GM21723 (cell line): ENCODE data around the gene C2CD2.
"Not testable (repeated sequence)": the region's sequence is repeated elsewhere in the genome, so short reads cannot be mapped to it uniquely, and the experiment has no call there.

Experiments
- ATAC-seq: cut with Tn5 transposase; IDR thresholded peaks from one replicate; pipeline ENCODE4 v1.9.1; 2021; ENCODE audit warnings: mild to moderate bottlenecking, moderate library complexity; ENCODE audit not compliant: unreplicated experiment

C2CD2 gene

DNA sequence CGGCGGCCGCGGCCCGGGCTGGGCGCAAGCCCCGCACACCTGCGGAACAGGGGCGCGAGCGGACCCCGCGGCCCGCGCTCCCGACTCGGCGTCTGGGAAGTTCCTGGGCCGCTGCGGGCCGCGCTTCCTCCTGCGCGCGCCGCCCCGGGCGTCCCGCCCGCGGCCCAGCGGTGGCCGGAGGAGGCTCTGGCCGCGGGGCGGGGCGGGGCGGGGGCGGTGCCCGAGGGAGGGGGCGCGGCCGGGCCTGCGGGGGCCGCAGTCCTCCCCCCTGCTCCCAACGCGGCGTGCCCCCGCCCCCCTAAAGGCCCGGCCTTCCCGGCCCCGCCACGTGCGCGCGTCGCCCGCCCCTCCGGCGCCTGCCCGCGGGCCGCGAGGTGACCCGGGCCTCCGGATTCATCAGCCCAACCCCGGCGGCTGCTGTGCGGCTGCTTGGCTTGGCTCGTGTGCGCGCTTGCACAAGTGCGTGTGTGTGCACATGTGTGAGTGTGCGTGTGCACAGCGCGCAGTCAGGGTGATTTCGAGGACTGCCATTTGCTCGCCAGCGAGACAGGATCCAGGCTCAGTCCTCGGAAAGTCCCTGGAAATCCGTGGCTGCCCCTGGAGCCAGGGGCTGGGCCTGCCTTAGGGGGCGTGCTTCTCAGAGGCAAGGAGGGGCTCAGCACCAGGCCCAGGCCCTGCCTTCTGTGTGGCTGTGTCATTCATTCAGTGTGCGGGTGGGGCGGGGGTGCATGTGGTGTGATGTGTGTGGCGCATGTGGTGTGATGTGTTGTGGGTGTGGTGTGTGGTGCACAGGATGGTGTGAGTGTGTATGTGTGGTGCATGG lies at the start of gene C2CD2:
C2CD2 (minus strand) TSS at position 188 of the 823 bp plus-strand sequence. CDS start 370 bp downstream, outside the sequence.
- peak; percentile 64 for ATAC-seq

DNA sequence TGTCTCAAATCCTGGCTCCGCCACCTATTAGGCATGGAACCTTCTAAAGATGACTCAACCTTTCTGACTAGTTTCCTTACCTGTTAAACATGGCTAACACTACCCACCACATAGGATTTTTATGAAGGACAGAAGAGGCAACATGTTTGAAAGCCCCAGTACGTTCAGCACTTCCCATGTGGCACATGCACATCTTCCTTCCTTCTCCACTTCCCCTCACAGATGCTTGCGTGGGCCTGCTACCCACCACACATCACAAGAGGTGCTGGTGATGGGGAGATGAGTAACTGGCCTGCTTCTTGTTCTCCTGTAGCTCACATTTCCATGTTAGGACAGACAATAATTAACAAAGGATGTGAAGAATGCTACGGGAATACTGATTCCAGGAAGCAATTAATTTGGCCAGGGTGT lies 49.2 kb upstream of the C2CD2 start:
- no peak for ATAC-seq

DNA sequence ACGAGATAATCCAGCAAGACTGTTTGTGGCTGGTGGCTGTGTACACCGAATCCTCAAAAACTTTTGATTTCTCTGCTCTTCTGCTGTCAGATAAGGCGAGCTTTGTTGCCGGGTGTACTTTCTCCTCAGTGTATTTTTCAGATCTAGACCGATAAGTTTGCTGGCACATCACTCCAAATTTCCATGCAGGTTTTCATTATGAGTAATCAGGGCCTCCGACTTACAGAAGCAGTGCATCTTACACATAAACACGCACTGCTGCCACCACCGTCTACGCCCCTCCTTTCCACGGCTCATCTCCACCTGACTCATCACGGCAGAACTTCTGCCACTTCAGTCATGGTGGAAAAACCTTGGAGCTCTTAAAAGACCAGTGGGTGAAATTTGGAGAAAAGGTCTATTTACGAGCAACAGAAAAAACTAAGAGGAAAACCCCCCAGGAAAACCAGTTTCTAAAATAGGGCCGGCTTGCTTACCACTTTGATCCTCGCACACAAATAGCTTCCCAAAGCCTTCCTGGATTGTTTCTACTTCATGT lies 48.7 kb upstream of the C2CD2 start:
- peak; percentile 78 for ATAC-seq

DNA sequence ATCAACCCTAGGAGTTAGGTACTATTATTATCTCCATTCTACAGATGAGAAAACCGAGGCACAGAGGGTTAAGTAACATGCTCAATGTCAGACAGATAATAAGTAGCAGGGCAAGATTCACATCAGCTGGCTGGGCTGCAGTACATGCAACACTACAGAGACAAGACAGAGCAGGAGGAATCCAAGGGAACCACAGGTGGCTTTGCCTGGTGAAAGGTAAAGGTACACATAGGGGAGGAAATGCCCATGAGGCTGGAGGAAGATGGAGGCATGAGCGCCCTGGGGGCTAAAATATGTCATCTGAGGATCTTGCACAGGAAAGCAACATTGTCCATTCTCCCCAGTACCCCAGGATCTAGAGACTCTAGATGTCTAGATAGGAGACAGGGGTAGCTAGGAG lies 48.0 kb upstream of the C2CD2 start:
- no peak for ATAC-seq

DNA sequence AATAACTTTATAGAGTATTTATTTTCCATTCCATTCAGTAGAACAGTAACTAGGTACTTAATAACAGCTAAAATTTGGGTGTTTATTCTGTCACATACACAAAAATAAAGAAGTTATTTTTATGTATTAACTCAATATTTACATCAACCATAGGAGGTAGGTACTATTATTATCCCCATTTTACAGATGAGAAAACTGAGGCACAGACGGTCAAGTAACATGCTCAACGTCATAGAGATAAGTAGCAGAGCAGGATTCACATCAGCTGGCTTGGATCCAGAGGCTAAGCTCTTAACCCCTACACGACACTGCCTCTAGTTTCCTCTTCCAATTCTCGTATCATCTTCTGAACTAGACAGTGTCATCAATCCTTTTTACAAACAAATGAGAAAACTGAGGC lies 47.1 kb upstream of the C2CD2 start:
- ATAC-seq = no peak

DNA sequence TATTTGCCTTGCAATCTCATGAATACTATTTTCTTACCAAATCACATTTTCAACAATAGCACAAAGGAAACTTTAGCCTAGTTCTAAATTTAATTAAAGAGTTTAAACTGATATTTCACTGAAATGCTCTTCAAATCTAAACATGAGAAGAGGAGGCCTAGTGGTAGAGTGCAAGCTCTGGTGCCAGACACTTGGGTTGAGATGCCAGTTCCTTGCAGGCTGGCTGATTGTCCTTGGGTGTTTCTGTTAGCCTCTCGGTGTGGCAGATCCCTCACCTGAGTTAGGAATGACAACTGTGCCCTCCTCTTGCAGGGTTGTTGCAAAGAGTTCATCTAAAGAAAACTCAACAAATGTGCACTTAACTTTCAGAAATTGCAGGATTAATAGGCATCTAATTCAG lies 43.8 kb upstream of the C2CD2 start:
- no peak for ATAC-seq

DNA sequence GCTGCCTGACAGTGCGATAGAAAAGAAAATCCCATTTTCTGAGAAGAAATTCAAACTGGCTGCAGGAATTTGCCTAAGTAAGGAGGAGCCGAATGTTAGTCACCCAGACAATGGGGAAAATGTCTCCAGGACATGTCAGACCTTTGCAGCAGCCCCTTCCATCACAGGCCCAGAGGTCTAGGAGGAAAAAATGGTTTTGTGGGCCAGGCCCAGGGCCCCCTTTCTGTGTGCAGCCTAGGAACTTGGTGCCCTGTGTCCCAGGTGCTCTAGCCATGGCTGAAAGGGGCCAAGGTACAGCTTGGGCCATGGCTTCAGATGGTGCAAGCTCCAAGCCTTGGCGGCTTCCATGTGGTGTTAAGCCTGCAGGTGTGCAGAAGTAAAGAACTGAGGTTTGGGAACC lies 41.8 kb upstream of the C2CD2 start:
- ATAC-seq = no peak

DNA sequence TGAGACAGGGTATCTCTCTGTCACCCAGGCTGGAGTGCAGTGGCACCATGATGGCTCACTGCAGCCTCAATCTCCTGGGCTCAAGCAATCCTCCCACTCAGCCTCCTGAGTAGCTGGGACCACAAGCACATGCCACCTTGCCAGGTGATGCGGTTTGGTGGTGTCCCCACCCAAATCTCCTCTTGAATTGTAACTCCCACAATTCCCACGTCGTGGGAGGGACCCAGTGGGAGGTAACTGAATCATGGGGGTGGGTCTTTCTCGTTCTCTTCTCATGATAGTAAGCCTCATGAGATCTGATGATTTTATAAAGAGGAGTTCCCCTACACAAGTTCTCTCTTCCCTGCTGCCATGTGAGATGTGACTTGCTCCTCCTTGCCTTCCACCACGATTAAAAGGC lies 40.8 kb upstream of the C2CD2 start:
- not testable (repeated sequence) for ATAC-seq

DNA sequence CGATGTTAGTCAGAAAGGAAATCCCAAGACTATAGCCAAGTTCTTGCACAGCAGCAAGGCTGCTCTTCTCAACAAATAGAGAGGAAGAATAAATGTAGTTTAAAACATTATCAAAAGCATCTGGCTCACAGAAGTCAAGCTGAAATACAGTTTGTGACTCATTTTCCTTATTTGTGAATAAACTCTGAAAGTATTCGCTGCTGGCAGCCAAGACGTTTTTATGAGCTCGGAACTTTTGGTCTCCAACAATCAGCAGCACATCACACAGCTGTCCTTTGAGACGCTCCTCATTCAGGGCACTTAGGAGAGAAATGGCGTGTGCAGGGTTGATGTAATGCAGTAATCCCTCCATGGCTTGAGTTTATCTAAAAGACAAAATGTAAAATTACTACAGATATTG lies 39.9 kb upstream of the C2CD2 start:
- ATAC-seq = no peak

DNA sequence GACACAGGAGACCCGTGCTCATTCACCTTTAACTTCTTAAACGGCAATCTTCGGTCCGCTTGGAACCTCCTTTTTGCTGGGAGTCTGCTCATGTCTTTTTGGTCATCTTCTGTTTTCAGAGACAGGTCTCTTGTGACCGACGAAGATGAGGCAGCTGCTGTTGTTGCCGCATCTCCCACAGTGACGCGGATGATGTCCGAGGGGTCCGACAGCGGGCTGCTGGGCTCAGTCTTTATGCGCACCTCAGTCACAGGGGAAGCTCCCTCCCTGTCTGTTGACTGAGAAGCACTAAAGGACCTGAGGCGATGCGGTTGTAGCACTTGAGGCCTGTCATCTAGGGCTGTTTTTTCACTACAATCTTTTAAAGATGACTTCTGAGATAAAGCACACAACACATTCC lies 38.8 kb upstream of the C2CD2 start:
- no peak for ATAC-seq

DNA sequence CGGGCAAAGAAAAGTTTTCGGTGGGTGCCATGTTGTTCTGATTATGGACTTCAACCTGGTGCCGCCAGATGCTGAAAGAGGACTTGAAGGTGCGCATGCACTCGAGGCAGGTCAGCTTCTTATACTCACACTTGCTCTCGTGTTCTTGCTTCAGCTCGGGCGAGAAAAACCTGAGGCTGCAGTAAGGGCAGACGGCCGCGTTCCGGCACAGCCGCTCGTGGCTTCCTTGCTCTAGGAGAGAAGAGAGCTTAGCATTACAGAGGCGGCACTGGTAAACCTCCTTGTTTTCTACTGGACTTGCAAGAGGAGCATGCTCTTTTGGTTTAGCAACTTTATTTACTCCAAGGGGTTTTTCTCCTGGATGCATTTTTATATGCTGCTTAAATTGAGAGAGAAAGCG lies 37.8 kb upstream of the C2CD2 start:
- ATAC-seq = no peak

DNA sequence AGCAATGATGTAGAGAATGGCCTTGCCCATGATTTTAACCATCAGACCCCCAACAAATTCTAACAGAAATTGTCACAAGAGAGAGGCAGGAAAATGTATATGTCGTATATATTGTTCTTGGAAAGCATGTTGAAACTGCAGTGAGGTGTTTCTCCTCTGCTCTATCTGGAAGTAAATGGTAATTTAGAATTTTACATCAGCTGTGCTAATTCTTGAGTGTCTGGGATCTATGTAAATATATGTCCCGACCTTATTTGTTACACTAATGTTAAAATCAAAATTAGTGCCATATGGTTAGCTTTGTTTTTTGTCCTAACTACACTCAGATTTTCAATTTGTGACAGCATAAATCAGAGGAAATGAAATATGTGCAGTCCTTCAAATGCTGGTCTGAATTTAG lies 35.9 kb upstream of the C2CD2 start:
- no peak for ATAC-seq

DNA sequence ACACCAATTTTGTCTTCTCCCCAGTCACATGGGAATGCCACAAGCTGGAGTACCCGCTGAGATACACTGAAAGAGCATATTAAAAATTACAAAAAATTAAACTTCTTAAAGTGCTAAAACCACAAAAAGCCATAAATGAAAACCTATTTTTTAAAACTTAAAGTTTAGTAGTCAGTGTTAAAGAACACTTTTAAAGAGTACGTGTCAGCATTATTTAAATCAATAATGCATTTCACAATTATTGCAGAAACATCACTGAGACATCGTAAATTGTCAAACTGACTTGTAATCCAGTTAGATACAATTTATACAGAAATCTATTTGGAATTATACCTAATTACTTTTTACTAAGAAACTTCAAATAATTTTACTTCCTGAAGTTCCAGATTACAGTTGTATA lies 33.5 kb upstream of the C2CD2 start:
- no peak for ATAC-seq

DNA sequence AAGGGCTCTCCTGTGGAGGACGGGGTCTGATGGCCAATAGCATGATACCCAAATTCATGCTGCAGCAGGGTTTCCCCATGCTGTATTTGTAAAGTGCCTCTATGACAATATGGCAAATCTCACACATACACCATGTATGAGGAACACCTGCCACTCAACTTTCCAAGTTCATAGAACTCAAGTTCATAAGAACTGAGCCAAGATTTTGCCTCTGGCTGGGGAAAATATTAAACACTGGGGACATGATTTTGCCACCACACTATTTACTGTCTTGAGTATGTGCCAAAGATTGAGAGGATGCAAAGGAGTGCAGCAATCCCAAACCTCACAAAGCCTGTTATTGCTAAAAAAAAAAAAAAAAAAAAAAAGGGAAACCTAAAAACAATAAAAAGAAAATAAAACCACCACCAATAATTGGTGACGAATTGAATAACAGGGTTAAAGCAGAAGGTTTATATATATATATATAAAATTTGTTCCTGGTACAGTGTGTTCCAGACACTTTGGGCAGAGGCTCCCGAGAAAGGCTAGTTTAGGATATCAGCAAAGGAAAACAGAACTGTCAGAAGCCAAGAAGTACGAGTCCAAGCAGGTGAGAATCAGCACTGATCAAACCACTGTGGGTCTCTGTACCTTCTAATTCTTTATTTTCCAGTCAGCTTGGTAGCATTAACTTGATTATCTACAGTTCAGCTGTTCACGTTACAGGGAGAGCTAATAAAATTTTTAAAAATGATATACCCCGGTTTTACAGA lies 32.0 kb upstream of the C2CD2 start:
- no peak for ATAC-seq

DNA sequence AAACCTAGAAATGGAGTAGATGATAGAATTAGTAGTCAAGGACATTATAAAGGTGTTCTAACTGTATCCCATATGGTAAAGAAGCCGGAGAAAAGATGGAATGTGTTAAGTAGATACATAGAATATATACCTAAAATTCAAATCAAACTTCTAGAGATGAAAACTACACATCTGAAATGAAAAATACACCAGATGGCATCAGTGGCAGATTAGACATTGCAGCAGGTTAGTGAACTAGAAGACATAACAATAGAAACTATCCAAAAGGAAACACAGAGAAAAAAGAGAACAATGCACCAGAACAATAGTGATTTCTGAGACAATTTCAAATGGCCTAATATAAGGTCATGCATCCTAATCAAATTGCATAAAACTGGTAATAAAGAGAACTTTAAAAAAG lies 29.4 kb upstream of the C2CD2 start:
- no peak for ATAC-seq

DNA sequence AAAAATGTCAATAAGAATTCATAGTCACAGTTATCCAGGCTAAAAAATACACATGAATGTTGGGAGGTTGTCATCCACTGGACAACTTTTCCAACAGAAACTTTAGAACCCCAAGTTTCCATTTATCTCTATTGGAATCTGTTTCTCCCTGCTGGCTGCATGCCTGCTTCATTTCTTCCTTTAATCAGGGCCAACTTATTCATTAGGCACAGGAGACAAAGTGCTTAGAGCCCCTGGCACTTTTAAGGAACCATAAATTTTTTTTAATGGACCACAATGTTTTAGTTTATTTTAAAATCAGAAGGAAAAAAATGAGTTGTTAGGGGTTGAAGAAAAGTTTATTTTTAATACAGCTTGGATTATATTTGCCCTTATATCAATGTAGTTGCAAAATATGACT lies 26.7 kb upstream of the C2CD2 start:
- ATAC-seq = no peak

DNA sequence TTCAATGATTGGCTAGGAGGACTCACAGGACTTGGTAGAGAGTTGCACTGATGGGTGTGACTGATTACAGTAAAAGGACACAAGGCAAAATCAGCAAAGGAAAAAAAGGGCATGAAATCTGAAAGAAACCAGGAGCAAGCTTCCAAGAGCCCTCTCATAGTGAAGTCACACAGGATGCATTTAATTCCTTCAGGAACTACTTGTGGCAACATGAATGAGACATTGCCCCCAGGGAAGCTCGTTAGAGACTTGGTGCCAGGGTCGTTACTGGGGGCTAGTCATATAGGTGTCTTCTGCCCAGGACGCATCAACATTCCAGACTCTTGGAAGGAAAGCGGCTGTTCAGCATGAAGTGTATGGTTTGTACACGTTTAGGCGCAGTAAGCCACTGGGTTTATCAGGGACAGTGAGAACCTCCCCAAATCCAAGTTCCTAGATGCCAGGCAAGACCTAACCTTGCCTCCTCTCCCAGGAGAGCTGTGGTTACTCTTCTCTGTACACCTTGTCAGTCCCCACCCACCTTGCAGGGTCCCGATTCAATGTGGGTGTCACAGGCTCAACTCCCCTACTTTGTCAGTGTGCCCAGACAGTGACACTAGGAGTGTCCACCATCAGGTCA lies 26.0 kb upstream of the C2CD2 start:
- no peak for ATAC-seq

DNA sequence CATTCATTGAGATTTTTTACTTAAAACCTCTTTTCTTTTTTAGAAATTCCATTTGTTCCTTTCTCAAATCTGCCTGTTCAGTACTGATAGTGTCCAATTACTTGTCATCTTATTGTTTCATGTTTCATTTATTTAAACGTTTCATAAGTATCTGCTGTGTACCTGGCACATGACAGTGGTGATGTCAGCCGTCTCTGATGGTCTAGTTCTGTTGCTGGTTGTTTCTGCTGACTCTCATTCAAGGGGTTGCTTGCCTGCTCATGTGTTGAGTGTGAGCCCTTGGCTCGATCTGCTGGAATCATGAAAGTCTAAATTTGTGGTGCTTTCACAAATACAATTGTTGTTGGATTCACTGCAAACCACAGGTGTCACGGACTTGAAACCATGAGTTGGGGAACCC lies 25.5 kb upstream of the C2CD2 start:
- ATAC-seq = no peak

DNA sequence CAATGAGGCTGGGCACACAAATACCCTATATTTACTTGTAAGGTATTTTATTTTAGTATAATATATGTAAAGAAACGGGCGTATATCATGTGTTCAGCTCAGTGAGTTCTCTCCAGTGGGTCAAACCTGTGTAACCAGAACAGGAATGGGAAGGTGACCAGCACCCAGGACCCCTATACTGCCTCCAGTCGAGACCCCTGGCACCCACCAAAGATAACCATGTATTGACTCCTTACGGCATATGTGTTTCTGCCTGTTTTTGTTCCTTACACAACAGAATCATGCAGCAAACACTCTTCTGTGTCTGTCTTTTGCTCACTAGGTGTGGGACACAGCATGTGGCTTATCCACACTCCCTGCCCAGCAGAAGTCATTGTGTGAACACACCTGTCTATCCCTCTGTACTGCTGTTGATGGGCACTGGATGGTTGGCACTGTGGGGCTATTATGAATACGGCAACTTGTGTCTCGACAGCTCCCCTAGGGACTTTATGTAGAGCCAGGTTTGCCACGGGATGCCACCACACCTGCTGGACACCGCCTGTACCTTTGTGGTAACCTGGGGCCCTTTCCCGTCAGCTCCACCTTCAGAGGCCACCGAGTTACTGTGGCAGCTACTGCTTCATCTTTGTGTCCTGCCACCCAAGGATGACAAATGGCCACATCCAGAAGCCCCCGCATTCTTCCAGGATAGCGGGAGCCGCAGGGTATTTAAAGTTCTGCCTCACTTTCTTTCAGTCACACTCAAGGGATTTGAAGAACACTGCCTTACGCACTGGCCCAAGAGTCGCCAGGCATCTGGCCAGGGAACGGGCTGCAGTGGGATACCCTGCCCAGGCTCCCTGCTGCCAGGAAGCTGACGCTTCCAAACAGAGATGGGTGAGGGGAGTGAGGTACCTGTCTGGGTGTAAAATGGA lies 23.5 kb upstream of the C2CD2 start:
- no peak for ATAC-seq

DNA sequence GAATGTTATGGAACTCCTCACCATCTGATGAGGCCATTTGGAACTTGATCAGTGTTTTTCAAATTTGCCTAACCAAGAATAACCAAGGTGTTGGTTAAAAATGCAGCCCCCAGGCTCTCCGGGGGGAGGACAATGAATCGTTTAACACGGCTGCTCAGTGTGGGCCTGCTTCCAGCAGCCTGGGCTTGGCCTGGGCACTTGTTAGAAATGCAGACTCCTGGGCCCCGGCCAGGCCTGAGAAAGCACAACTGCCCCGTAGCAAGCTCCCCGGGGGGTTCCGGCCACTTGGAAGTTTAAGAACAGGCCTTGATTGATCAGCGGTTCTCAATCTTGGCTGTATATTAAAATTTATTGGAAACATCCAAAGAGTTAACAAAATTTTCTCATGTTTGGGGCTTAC lies 22.8 kb upstream of the C2CD2 start:
- ATAC-seq = no peak
